IPS DF 6.9 (cell line): ENCODE data around the gene MAD1L1.

Experiments
- DNase-seq: peaks from one replicate; pipeline ENCODE4 v3.0.0-alpha.2; 2013; ENCODE audit warnings: low read depth, low spot score
- H3K27ac ChIP-seq: one replicate; pipeline ENCODE4 v1.5.1; 2013; ENCODE audit warnings: low read length, control low read depth
- H3K27me3 ChIP-seq: 2 replicates; pipeline ENCODE4 v1.6.1; 2013; ENCODE audit warnings: mild to moderate bottlenecking, low read length; ENCODE audit not compliant: control insufficient read depth, insufficient read depth
- H3K36me3 ChIP-seq: 2 replicates; pipeline ENCODE4 v1.6.1; 2013; ENCODE audit warnings: low read length; ENCODE audit not compliant: control insufficient read depth, insufficient read depth
- H3K4me1 ChIP-seq: 2 replicates; pipeline ENCODE4 v1.6.1; 2013; ENCODE audit warnings: low read length; ENCODE audit not compliant: control insufficient read depth, insufficient read depth
- H3K4me3 ChIP-seq: 2 replicates; pipeline ENCODE4 v1.5.1; 2013; ENCODE audit warnings: mild to moderate bottlenecking, low read length
- H3K9me3 ChIP-seq: 2 replicates; pipeline ENCODE4 v1.6.1; 2013; ENCODE audit warnings: low read length, inconsistent platforms; ENCODE audit not compliant: control insufficient read depth, insufficient read depth
- WGBS: extraction: QIAGEN DNeasy Blood & Tissue Kit; methylation state at CpG from one replicate; pipeline ENCODE4 v1.1.7; 2013; ENCODE audit warnings: mixed read lengths, missing lambda C conversion rate; ENCODE audit not compliant: insufficient read length, insufficient coverage; 5-methylcytosine and 5-hydroxymethylcytosine counted together

Gene MAD1L1

GRCh38 chr7:1993776-1994740 is 238.7 kb downstream of the MAD1L1 start:
- H3K27ac ChIP-seq: no peak overlapping the region
- DNase-seq: no peak
- H3K36me3 ChIP-seq: no peaks in the 10 kb centered on the region; the same call in 1 of the 2 replicates
- H3K4me1 ChIP-seq: no peaks in the 10 kb centered on the region
- WGBS: no CpG with 5 or more reads among the region's 27 CpGs
- H3K4me3 ChIP-seq: no peak overlapping the region
- no peaks in the 10 kb centered on the region for H3K9me3 ChIP-seq
- no peaks in the 10 kb centered on the region for H3K27me3 ChIP-seq

GRCh38 chr7:1993031-1993695 is 239.6 kb downstream of the MAD1L1 start:
- Histone ChIP-seq H3K36me3 (no peaks in the 10 kb centered on the region; the same call in 1 of the 2 replicates), H3K27me3 (no peaks in the 10 kb centered on the region), H3K27ac (no peak overlapping the region), H3K4me3 (no peak overlapping the region), H3K4me1 (no peaks in the 10 kb centered on the region), H3K9me3 (no peaks in the 10 kb centered on the region)
- no CpG with 5 or more reads among the region's 13 CpGs for WGBS
- DNase-seq: no peak

- no CpG with 5 or more reads among the region's 6 CpGs for WGBS
- Histone ChIP-seq H3K9me3 (no peaks in the 10 kb centered on the region), H3K27me3 (no peaks in the 10 kb centered on the region), H3K36me3 (no peaks in the 10 kb centered on the region; the same call in 1 of the 2 replicates), H3K4me1 (no peaks in the 10 kb centered on the region), H3K4me3 (no peak overlapping the region), H3K27ac (no peak overlapping the region)
- no peak for DNase-seq
These were observed 240.2 kb downstream of the MAD1L1 start for GRCh38 chr7:1992554-1992953.

GRCh38 chr7:1990001-1990670 is 242.6 kb downstream of the MAD1L1 start:
- no peak overlapping the region for H3K4me3 ChIP-seq
- DNase-seq: no peak
- H3K36me3 ChIP-seq: no peaks in the 10 kb centered on the region; the same call in 1 of the 2 replicates
- H3K27me3 ChIP-seq: no peaks in the 10 kb centered on the region
- no peaks in the 10 kb centered on the region for H3K9me3 ChIP-seq
- no peak overlapping the region for H3K27ac ChIP-seq
- no peaks in the 10 kb centered on the region for H3K4me1 ChIP-seq
- WGBS: no CpG with 5 or more reads among the region's 24 CpGs

- Histone ChIP-seq H3K4me3 (no peak overlapping the region), H3K27me3 (no peaks in the 10 kb centered on the region), H3K36me3 (no peaks in the 10 kb centered on the region; the same call in 1 of the 2 replicates), H3K4me1 (no peaks in the 10 kb centered on the region), H3K27ac (no peak overlapping the region), H3K9me3 (no peaks in the 10 kb centered on the region)
- WGBS: no CpG with 5 or more reads among the region's 39 CpGs
- DNase-seq: no peak
These were observed 243.5 kb downstream of the MAD1L1 start for GRCh38 chr7:1989049-1989860.

GRCh38 chr7:1988533-1988930 is 244.2 kb downstream of the MAD1L1 start:
- H3K4me1 ChIP-seq: no peaks in the 10 kb centered on the region

GRCh38 chr7:1987591-1988532 is 244.9 kb downstream of the MAD1L1 start:
- no CpG with 5 or more reads among the region's 43 CpGs for WGBS
- Histone ChIP-seq H3K27me3 (no peaks in the 10 kb centered on the region), H3K27ac (no peak overlapping the region), H3K9me3 (no peaks in the 10 kb centered on the region), H3K36me3 (no peaks in the 10 kb centered on the region), H3K4me3 (no peak overlapping the region), H3K4me1 (no peaks in the 10 kb centered on the region)
- no peak for DNase-seq

More at GRCh38 chr7:1988533-1988930, 244.2 kb downstream of the MAD1L1 start:
- H3K27me3 ChIP-seq: no peaks in the 10 kb centered on the region
- H3K36me3 ChIP-seq: no peaks in the 10 kb centered on the region
- no peak overlapping the region for H3K27ac ChIP-seq
- H3K4me3 ChIP-seq: no peak overlapping the region
- DNase-seq: no peak
- WGBS: no CpG with 5 or more reads among the region's 17 CpGs
- H3K9me3 ChIP-seq: no peaks in the 10 kb centered on the region

GRCh38 chr7:1987084-1987535 is 245.6 kb downstream of the MAD1L1 start:
- Histone ChIP-seq H3K4me3 (no peak overlapping the region), H3K36me3 (no peaks in the 10 kb centered on the region), H3K27ac (no peak overlapping the region), H3K9me3 (no peaks in the 10 kb centered on the region), H3K27me3 (no peaks in the 10 kb centered on the region), H3K4me1 (no peaks in the 10 kb centered on the region)
- no peak for DNase-seq
- WGBS: no CpG with 5 or more reads among the region's 23 CpGs

GRCh38 chr7:1986366-1987083 is 246.2 kb downstream of the MAD1L1 start:
- no CpG with 5 or more reads among the region's 31 CpGs for WGBS
- H3K9me3 ChIP-seq: no peaks in the 10 kb centered on the region
- DNase-seq: no peak
- H3K4me3 ChIP-seq: no peak overlapping the region
- no peaks in the 10 kb centered on the region for H3K36me3 ChIP-seq
- no peaks in the 10 kb centered on the region for H3K27me3 ChIP-seq
- no peaks in the 10 kb centered on the region for H3K4me1 ChIP-seq
- no peak overlapping the region for H3K27ac ChIP-seq
